B cell (primary cell): ENCODE measurements around the gene PPP1R36. TPM values are rescaled to one million over a fixed set of nuclear protein-coding genes. Genes with fewer than 3 reads are reported as not detected.

Experiments
- ATAC-seq: fragments of 200-7000 bp; cut with Tn5 transposase; one replicate; pipeline ENCODE4 v1.10.0; 2021; ENCODE audit warnings: low read depth, mild to moderate bottlenecking, moderate number of reproducible peaks, moderate library complexity
- CTCF ChIA-PET: fragments of 350-600 bp; sonication (Branson Sonifier 250); formaldehyde crosslinking; loops from one replicate; lab custom pipeline; 2021; ENCODE audit warnings: antibody characterized with exemption, inconsistent platforms; lab: Charles Lee
- POLR2A ChIA-PET: fragments of 350-600 bp; sonication (Branson Sonifier 250); formaldehyde crosslinking; loops from one replicate; lab custom pipeline; 2021; ENCODE audit warnings: antibody characterized with exemption; lab: Charles Lee
- DNase-seq: peaks from one replicate; pipeline ENCODE4 v3.0.0; 2013
- H2AFZ ChIP-seq: 2 replicates; pipeline ENCODE4 v1.6.1; 2012; ENCODE audit warnings: mild to moderate bottlenecking, low read depth, low read length; ENCODE audit not compliant: insufficient read depth, poor library complexity, severe bottlenecking
- H3K27ac ChIP-seq, 2 donors: 1 replicate in 1 of 2; 2 replicates in 1 of 2; pipeline ENCODE4 v1.5.1; 2012 to 2013; ENCODE audit warnings: low read length in 2 of 2, mild to moderate bottlenecking in 2 of 2, moderate library complexity in 1 of 2
- H3K27me3 ChIP-seq, 4 experiments: fragments of 200-600 bp in 1 of 4; sonication (generic) in 1 of 4; replicated peaks in 1 of 4; 1 replicate in 2 of 4; 2 replicates in 2 of 4; pipeline versions ENCODE4 v1.6.1 to v1.7.0; 2013 to 2016; ENCODE audit warnings: low read length in 3 of 4, mild to moderate bottlenecking in 2 of 4, mixed read lengths in 1 of 4, moderate library complexity in 1 of 4; ENCODE audit not compliant: insufficient read depth in 4 of 4, control insufficient read depth in 3 of 4; ENCODE audit errors: control extremely low read depth in 1 of 4
- H3K36me3 ChIP-seq, 2 experiments: replicated peaks in 1 of 2; 1 replicate in 1 of 2; 2 replicates in 1 of 2; pipeline versions ENCODE4 v1.6.1 to v1.7.1; 2013; ENCODE audit warnings: low read length in 1 of 2; ENCODE audit not compliant: insufficient read depth in 2 of 2, control insufficient read depth in 1 of 2; ENCODE audit errors: control extremely low read depth in 1 of 2, extremely low read depth in 1 of 2
- H3K4me1 ChIP-seq, 2 donors: fragments of 200-600 bp in 1 of 2; sonication (generic) in 1 of 2; 1 replicate in 1 of 2; 2 replicates in 1 of 2; pipeline versions ENCODE4 v1.5.1 to v1.6.1; 2013 to 2017; ENCODE audit warnings: low read length in 2 of 2; ENCODE audit not compliant: control insufficient read depth in 2 of 2, insufficient read depth in 2 of 2
- H3K4me2 ChIP-seq: replicated peaks from 2 replicates; pipeline ENCODE3; 2012; ENCODE audit warnings: mild to moderate bottlenecking, low read depth, low read length; ENCODE audit not compliant: poor library complexity, severe bottlenecking
- H3K4me3 ChIP-seq, 5 experiments: fragments of 200-600 bp in 1 of 5; sonication (generic) in 1 of 5; 1 replicate in 3 of 5; 2 replicates in 2 of 5; pipeline versions ENCODE4 v1.5.1 to v1.7.0; 2011 to 2016; ENCODE audit warnings: low read length in 4 of 5, mild to moderate bottlenecking in 4 of 5, low read depth in 2 of 5, control low read depth in 1 of 5, moderate library complexity in 1 of 5; ENCODE audit not compliant: insufficient read depth in 1 of 5; ENCODE audit errors: control extremely low read depth in 1 of 5, extremely low read depth in 1 of 5
- H3K79me2 ChIP-seq: fragments of 200-600 bp; sonication (generic); one replicate; pipeline ENCODE4 v1.6.0; 2016; ENCODE audit warnings: low read length; ENCODE audit not compliant: control insufficient read depth, insufficient read depth
- H3K9ac ChIP-seq: fragments of 200-600 bp; sonication (generic); 2 replicates; pipeline ENCODE4 v1.6.1; 2017; ENCODE audit warnings: mild to moderate bottlenecking, low read length, moderate library complexity
- H3K9me3 ChIP-seq, 3 donors: one replicate each; pipeline versions ENCODE4 v1.6.1 to v1.7.1; 2013; ENCODE audit warnings: low read length in 2 of 3; ENCODE audit not compliant: control insufficient read depth in 2 of 3, insufficient read depth in 1 of 3; ENCODE audit errors: control extremely low read depth in 1 of 3
- H4K20me1 ChIP-seq: 2 replicates; pipeline ENCODE4 v1.6.0; 2012; ENCODE audit warnings: mild to moderate bottlenecking, low read length; ENCODE audit not compliant: insufficient read depth, control insufficient read depth, poor library complexity, severe bottlenecking
- H3K27ac Mint-ChIP-seq: one replicate; pipeline ENCODE4 v1.8.0; 2021; ENCODE audit warnings: mixed read lengths
- H3K27me3 Mint-ChIP-seq: one replicate; pipeline ENCODE4 v1.8.0; 2021; ENCODE audit warnings: mixed read lengths
- H3K4me1 Mint-ChIP-seq: one replicate; pipeline ENCODE4 v1.8.0; 2021; ENCODE audit warnings: mixed read lengths
- H3K4me3 Mint-ChIP-seq: one replicate; pipeline ENCODE4 v1.8.0; 2021; ENCODE audit warnings: mixed read lengths
- H3K9me3 Mint-ChIP-seq: one replicate; pipeline ENCODE4 v1.8.0; 2022; ENCODE audit warnings: mixed read lengths; ENCODE audit not compliant: insufficient read depth
- EZH2 ChIP-seq: IDR thresholded peaks from 2 replicates; pipeline ENCODE4 v1.6.1; 2012; ENCODE audit warnings: borderline replicate concordance, low read depth, mild to moderate bottlenecking, moderate library complexity, low read length; ENCODE audit not compliant: insufficient read depth, poor library complexity, severe bottlenecking
- WGBS: methylation state at CpG from one replicate; pipeline ENCODE4 v1.1.5; 2013; ENCODE audit warnings: missing lambda C conversion rate; ENCODE audit not compliant: insufficient coverage; 5-methylcytosine and 5-hydroxymethylcytosine counted together
- intact Hi-C: fragments of 100-400 bp; cut with micrococcal nuclease; formaldehyde crosslinking; loops from one replicate; pipeline ENCODE4 v1.10.0; 2022
- polyA plus RNA-seq: library from polyadenylated mRNA; depleted of rRNA; stranded (reverse); fragments of >200 nt; gene quantifications from 2 replicates; pipeline ENCODE4 v1.2.3, GENCODE V29; 2012
- total RNA-seq, 2 donors: library from RNA; stranded (reverse); fragments of 120-200 nt in 1 of 2; gene quantifications; 1 replicate in 1 of 2; 2 replicates in 1 of 2; pipeline versions ENCODE4 v1.2.3 to v1.2.4, GENCODE V29; 2013 to 2022
- TF ChIP-seq, protein P1 (sequence below): fragments of 200-600 bp; IDR thresholded peaks from one replicate; pipeline ENCODE4 v1.8.0; 2022; ENCODE audit warnings: antibody characterized with exemption, mild to moderate bottlenecking

Gene PPP1R36
- total and polyA plus RNA-seq, 2 donors (not counting 1 experiment from before 2014, with no cell fraction given) = 0.06 TPM; not detected in 1

DNA sequence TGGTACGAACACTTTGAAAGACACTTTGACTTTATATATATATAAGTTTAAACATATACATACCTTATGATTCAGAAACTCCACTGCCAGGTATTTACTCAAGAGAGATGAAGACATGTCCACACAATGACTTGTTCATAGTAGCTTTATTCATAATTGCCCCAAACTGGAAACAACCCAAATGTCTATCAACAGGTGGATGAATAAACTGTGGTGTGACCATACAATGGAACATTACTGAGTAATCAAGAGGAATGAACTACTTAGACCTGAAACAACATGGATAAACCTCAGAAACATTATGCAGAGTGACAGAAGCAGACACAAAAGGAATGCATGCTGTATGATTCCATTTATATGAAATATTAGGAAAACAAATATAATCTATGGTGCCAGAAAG, 71.1 kb downstream of the PPP1R36 start:
- DNase-seq (no peak), ATAC-seq (no peak)
- no CpG with 5 or more reads among the region's 1 CpG for WGBS
- no peak overlapping the region for H3K27ac Mint-ChIP-seq
- Histone ChIP-seq H3K79me2 (no peaks in the 10 kb centered on the region), H4K20me1 (no peaks in the 10 kb centered on the region), H3K4me3 (no peak overlapping the region), H3K27ac (no peak overlapping the region), H3K27me3 (no peaks in the 10 kb centered on the region), H3K4me1 (no peaks in the 10 kb centered on the region), H3K36me3 (no peaks in the 10 kb centered on the region), H3K4me2 (no peak overlapping the region), H3K9ac (no peak overlapping the region), H2AFZ (no peak overlapping the region), H3K9me3 (no peaks in the 10 kb centered on the region)
- H3K9me3 Mint-ChIP-seq = no peaks in the 10 kb centered on the region
- intact Hi-C loops = no loop called here
- H3K27me3 Mint-ChIP-seq = peaks cover 24% of the 10 kb centered on the region
- no peak overlapping the region for H3K4me3 Mint-ChIP-seq
- no peaks in the 10 kb centered on the region for H3K4me1 Mint-ChIP-seq
- ChIA-PET CTCF (interaction anchor here (1.7 kb wide), 1 partner anchor 16 kb away, joined by 4 read pairs; no protein-coding TSS in a partner anchor), POLR2A (no interaction called here)
- no peak for TF ChIP-seq EZH2
- TF ChIP-seq, protein P1, sequence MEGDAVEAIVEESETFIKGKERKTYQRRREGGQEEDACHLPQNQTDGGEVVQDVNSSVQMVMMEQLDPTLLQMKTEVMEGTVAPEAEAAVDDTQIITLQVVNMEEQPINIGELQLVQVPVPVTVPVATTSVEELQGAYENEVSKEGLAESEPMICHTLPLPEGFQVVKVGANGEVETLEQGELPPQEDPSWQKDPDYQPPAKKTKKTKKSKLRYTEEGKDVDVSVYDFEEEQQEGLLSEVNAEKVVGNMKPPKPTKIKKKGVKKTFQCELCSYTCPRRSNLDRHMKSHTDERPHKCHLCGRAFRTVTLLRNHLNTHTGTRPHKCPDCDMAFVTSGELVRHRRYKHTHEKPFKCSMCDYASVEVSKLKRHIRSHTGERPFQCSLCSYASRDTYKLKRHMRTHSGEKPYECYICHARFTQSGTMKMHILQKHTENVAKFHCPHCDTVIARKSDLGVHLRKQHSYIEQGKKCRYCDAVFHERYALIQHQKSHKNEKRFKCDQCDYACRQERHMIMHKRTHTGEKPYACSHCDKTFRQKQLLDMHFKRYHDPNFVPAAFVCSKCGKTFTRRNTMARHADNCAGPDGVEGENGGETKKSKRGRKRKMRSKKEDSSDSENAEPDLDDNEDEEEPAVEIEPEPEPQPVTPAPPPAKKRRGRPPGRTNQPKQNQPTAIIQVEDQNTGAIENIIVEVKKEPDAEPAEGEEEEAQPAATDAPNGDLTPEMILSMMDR = no peak

DNA sequence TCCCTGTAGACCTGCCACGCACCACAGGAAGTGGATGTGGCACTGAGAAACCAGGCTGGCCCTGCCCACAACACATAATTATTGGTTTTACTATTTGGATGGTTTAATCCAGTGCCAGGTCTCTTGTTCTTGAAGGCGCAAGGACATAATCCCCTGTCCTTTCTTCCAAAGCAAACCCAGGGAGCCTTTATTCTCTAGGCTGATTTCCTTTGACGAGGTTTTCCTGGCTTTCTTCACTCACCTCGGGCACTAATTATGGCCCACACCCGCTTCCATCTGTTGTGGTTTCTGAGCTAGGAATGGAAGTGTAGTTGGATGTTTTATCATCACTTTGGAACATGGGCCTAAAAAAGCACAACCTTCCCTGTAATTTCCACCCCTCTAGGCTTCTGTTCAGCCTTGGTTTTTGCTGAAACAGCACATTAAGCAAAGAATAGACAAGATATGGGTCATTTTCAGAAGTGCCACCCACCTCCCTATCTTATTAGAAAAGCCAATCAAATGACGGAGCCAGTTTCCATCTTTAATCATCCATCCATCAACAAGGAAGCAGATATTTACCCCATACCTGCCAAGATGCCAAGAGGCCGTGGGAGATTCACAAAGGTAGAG, 73.9 kb downstream of the PPP1R36 start:
- Histone ChIP-seq H2AFZ (no peak overlapping the region), H3K9ac (no peak overlapping the region), H3K9me3 (no peaks in the 10 kb centered on the region), H3K27ac (no peak overlapping the region), H3K27me3 (peaks cover 0 to 1% (median 0%) of the 10 kb centered on the region in 4 experiments), H3K36me3 (no peaks in the 10 kb centered on the region), H3K79me2 (no peaks in the 10 kb centered on the region), H4K20me1 (no peaks in the 10 kb centered on the region), H3K4me1 (no peaks in the 10 kb centered on the region), H3K4me3 (no peak overlapping the region), H3K4me2 (no peak overlapping the region)
- no peak for TF ChIP-seq EZH2
- TF ChIP-seq, protein P1 = no peak
- ATAC-seq (no peak), DNase-seq (no peak)
- CTCF ChIA-PET = interaction anchor here (4.7 kb wide), 1 partner anchor 13 kb away, joined by 20 read pairs; no protein-coding TSS in a partner anchor
- Mint-ChIP-seq H3K27me3 (peaks cover 16% of the 10 kb centered on the region), H3K9me3 (no peaks in the 10 kb centered on the region), H3K4me3 (no peak overlapping the region), H3K4me1 (no peaks in the 10 kb centered on the region), H3K27ac (no peak overlapping the region)
- WGBS = 92% methylated on average over 2 of the region's 7 CpGs
- POLR2A ChIA-PET = no interaction called here
- intact Hi-C loops = no loop called here
